Left ventricle myocardium superior (tissue), 1 donor: ENCODE results near the gene EXOC2. TPM values are rescaled to one million over a fixed set of nuclear protein-coding genes. Genes with fewer than 3 reads are reported as not detected.

ENCODE experiments used
- ATAC-seq: fragments of 200-7000 bp; cut with Tn5 transposase; one replicate; pipeline ENCODE4 v1.9.1; 2020; ENCODE audit warnings: mild to moderate bottlenecking, moderate library complexity
- DNase-seq: peaks from one replicate; pipeline ENCODE4 v3.0.0-alpha.2; 2020
- intact Hi-C: fragments of 100-400 bp; cut with micrococcal nuclease; formaldehyde crosslinking; loops from one replicate; pipeline ENCODE4 v1.11.0; 2022
- total RNA-seq: library from RNA; stranded (reverse); fragmentation: NEBNext Ultra II Directional; extraction: Animal tissue kit (Norgen Biotek cat#: 25700); gene quantifications from one replicate; pipeline ENCODE4 v1.2.1, GENCODE V29; 2021
- donor health status: DM: no; HTN: yes; CAD: no; lungs with severe emphysema.

EXOC2 gene
- total RNA-seq, 1 donor from 2014 or later, result 12.7 TPM

- no peak for ATAC-seq
- intact Hi-C loops, result no loop called here
- DNase-seq, result no peak
These were observed 248.2 kb downstream of the EXOC2 start for GRCh38 chr6:444653-445275.

DNA sequence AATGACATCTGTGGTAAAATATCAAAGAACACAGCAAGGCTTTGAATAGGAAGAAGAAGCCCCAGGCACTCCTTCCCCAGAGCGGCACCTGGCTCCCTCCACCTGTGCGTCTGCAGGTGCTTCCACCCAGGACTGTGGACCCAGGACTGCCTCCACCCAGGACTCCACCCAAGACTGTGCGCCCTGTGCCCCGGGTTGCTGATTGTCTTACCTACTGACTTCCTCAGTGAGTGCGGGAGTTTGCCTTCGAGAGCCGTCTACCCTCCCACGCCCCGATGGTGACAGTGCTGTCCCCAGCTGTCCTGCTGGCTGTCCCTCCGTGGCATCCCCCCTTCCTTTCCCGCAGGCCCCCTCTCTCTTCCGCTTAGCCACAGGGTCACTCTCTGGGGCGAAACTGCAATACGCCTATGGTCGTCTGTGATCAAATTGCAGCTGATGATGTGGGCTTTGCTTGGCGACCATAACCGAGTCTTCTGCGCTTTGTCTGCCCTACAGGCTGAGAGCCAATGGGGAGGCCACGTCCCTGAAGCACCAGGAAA lies 249.2 kb downstream of the EXOC2 start:
- intact Hi-C loops, result no loop called here
- DNase-seq (no peak), ATAC-seq (no peak)

DNA sequence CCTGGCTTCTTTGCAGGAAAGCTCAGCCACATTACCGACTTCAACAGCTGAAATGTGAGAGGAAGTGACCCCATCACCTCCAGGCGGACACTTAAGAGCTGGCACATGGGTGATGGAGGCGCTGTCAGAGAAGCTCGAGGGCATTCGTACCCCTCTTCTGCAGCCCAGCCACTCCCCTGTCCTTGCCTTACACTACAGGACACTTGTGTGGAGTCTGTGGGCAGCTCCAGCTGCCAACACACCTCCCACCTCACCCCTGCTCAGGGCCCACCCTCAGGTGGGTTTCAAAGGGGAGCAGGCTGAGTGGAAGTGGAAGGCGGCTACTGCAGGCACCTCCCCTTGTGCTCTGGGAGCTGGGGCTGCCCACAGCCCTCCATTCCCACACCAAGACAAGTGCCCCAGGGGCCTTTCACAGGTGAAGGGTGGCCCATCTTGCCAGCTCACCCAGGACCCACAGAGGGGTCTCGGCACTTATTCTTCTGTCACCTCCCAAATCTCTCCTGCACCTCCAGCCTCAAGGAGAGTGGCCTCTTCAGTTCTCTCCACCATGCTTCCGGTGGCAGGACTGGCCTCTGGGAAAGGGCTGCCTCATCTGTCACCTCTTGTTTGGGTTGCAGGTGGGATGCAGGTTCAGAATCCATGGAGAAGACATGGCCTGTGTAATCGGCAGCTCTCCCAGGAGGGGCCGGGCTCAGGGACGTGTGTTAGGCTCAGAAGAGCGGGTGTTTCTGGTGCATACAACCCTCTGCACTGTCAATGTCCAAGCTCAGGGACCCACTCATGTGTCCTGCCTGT lies 251.6 kb downstream of the EXOC2 start:
- intact Hi-C loops, result no loop called here
- no peak for ATAC-seq
- DNase-seq, result no peak

DNA sequence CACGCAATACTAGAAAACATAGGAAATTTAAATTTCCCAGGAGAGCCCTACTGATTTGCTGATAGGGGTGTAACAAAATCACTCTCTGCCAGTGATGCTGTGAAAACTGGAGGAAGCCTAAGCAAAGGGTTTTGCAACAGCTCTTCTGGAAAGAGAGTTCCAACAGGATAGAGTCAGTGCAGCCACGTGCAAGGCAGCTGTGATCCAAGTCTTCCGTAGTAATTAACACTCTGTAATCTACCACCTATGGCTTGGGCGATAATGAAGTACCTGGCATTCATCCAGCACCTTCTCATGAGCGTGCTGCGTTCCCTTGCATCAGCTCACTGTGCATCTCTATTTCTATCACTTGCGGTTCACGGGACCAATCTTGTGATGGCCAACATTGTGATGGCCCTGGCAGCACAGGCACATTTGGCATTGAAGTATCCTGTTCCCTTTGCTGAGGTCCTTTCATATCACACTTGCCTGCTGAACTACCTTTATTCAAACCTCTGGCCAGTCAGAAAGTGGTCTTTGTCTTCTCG lies 253.2 kb downstream of the EXOC2 start:
- intact Hi-C loops, result no loop called here
- no peak for DNase-seq
- ATAC-seq, result peak; percentile 78

GRCh38 chr6:438634-439170 lies 254.2 kb downstream of the EXOC2 start:
- intact Hi-C loops, result no loop called here
- DNase-seq (no peak), ATAC-seq (no peak)

- no peak for DNase-seq
- ATAC-seq, result no peak
- intact Hi-C loops, result no loop called here
These were observed 255.9 kb downstream of the EXOC2 start for GRCh38 chr6:437037-437392.

GRCh38 chr6:436308-437036 lies 256.5 kb downstream of the EXOC2 start:
- no peak for DNase-seq
- ATAC-seq, result peak; percentile 65
- intact Hi-C loops, result no loop called here

DNA sequence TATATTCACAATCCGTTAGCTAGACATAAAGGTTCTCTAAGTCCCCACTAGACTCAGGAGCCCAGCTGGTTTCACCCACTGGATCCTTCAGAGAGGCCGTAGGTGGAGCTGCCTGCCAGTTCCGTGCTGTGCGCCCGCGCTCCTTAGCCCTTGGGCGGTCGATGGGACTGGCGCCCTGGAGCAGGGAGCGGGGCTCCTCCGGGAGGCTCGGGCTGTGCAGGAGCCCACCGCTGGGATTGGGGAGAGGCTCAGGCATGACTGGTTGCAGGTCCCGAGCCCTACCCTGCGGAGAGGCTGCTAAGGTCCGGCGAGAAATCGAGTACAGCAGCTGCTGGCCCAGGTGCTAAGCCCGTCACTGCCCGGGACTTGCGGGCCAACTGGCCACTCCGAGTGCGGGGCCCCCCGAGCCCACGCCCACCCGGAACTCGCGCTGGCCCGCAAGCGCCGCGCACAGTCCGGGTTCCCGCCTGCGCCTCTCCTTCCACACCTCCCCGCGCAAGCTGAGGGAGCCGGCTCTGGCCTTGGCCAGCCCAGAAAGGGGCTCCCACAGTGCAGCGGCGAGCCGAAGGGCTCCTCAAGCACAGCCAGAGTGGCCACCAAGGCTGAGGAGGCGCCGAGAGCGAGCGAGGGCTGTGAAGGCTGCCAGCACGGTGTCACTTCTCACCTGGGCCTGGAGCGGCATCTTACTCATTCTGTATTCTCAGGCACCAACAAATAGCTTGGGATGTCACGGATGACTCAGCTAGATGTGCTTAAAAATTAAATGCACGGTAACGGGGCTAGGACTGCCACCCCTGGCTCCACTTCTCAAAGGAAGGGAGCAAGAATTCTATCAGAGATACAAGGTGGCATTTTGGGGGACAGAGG lies 257.3 kb downstream of the EXOC2 start:
- intact Hi-C loops, result no loop called here
- ATAC-seq, result no peak
- no peak for DNase-seq

Other genes starting within 250 kb of the EXOC2 start
- not detected for gene HUS1B, start 36.0 kb downstream of the EXOC2 start, total RNA-seq